ENCODE data around the gene CDK2. TPM values are rescaled to one million over a fixed set of nuclear protein-coding genes. Genes with fewer than 3 reads are reported as not detected.

The CDK2 gene
- polyA plus RNA-seq, 1 of the 3 experiments (the other 2 are of a cell fraction): 43.3 TPM

DNA sequence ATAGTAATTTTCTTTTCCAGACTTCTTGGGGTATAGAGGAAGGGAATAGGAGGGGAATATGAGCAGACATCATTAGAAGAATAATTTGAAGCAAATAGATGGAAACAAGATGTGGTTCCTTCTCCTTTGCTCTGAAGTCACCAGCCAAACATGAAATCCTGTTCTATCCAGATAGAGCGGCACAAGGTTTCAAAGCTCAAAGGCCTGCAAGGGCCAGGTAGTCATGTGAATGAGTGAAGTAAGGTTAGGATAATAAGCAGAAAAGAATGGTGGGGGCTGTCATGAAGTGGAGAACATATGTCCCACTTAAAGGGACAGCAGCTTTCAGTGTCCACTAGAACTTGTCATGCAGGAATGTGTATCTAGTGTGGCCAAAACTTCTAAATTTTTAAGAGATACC lies 51.7 kb downstream of the CDK2 start:
- ChIA-PET POLR2A (interaction anchor here (0.9 kb wide), 1 partner anchor 10 kb away, joined by 3 read pairs; no protein-coding TSS in a partner anchor), CTCF (interaction anchor here (1.0 to 5.9 kb wide), 6 partner anchors 10 to 29 kb away, joined by 3 to 30 read pairs (median 4); partner anchors contain the start of gene SUOX)
- H3K27ac ChIP-seq (ENCODE audit: low read depth in 2 of 2, low read length in 1 of 2): no peak overlapping the region
- 100% methylated on average over 1 of the region's 1 CpG for WGBS (ENCODE audit: low lambda C conversion rate)
- no peak overlapping the region for H3K4me3 ChIP-seq (ENCODE audit: low read depth in 2 of 2, low read length in 1 of 2)
- H2AFZ ChIP-seq (ENCODE audit: low read depth): no peak overlapping the region
- H3K9me3 ChIP-seq: no peaks in the 10 kb centered on the region
- H4K20me1 ChIP-seq (ENCODE audit: insufficient read depth): no peaks in the 10 kb centered on the region
- no peaks in the 10 kb centered on the region for H3K9me2 ChIP-seq
- H3K36me3 ChIP-seq (replicated peaks in 1 of 2; ENCODE audit: control insufficient read depth in 1 of 2, insufficient read depth in 2 of 2, low read length in 1 of 2): no peaks in the 10 kb centered on the region
- H3K4me1 ChIP-seq (ENCODE audit: control insufficient read depth in 1 of 2, insufficient read depth in 2 of 2, low read depth in 1 of 2, low read length in 1 of 2): peaks cover 0 to 22% of the 10 kb centered on the region in 2 experiments; a peak in 2 of 4 replicates
- no peaks in the 10 kb centered on the region for H3K27me3 ChIP-seq (ENCODE audit: insufficient read depth)
- H3K9ac ChIP-seq: no peak overlapping the region
- no peak overlapping the region for H3K4me2 ChIP-seq
- H3K79me2 ChIP-seq (ENCODE audit: insufficient read depth): no peaks in the 10 kb centered on the region
- TF ChIP-seq GATA2 (CRISPR knock-in tag; IDR thresholded peaks at IDR 0.05): no peak
- TF ChIP-seq RCOR1 (IDR thresholded peaks at IDR 0.05; ENCODE audit: low read length): no peak
- TF ChIP-seq SMC3 (IDR thresholded peaks at IDR 0.05; ENCODE audit: low read depth, low read length): no peak
- TF ChIP-seq, protein P1, sequence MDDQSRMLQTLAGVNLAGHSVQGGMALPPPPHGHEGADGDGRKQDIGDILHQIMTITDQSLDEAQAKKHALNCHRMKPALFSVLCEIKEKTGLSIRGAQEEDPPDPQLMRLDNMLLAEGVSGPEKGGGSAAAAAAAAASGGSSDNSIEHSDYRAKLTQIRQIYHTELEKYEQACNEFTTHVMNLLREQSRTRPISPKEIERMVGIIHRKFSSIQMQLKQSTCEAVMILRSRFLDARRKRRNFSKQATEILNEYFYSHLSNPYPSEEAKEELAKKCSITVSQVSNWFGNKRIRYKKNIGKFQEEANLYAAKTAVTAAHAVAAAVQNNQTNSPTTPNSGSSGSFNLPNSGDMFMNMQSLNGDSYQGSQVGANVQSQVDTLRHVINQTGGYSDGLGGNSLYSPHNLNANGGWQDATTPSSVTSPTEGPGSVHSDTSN (IDR thresholded peaks at IDR 0.05): no peak
- no peak for TF ChIP-seq CHD2 (IDR thresholded peaks at IDR 0.05; ENCODE audit: low read length, partially characterized antibody)
- no peak for TF ChIP-seq USF2 (IDR thresholded peaks at IDR 0.05; ENCODE audit: borderline replicate concordance, low read depth, low read length)
- TF ChIP-seq, protein P2, sequence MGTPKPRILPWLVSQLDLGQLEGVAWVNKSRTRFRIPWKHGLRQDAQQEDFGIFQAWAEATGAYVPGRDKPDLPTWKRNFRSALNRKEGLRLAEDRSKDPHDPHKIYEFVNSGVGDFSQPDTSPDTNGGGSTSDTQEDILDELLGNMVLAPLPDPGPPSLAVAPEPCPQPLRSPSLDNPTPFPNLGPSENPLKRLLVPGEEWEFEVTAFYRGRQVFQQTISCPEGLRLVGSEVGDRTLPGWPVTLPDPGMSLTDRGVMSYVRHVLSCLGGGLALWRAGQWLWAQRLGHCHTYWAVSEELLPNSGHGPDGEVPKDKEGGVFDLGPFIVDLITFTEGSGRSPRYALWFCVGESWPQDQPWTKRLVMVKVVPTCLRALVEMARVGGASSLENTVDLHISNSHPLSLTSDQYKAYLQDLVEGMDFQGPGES (IDR thresholded peaks at IDR 0.05; ENCODE audit: low read depth, low read length): no peak
- no peak for TF ChIP-seq RAD21 (IDR thresholded peaks at IDR 0.05; ENCODE audit: low read length)
- TF ChIP-seq GABPA (IDR thresholded peaks at IDR 0.05; ENCODE audit: low read depth): no peak
- TF ChIP-seq SIN3A (IDR thresholded peaks at IDR 0.05; ENCODE audit: borderline replicate concordance, low read depth, low read length): no peak
- TF ChIP-seq, protein P3, sequence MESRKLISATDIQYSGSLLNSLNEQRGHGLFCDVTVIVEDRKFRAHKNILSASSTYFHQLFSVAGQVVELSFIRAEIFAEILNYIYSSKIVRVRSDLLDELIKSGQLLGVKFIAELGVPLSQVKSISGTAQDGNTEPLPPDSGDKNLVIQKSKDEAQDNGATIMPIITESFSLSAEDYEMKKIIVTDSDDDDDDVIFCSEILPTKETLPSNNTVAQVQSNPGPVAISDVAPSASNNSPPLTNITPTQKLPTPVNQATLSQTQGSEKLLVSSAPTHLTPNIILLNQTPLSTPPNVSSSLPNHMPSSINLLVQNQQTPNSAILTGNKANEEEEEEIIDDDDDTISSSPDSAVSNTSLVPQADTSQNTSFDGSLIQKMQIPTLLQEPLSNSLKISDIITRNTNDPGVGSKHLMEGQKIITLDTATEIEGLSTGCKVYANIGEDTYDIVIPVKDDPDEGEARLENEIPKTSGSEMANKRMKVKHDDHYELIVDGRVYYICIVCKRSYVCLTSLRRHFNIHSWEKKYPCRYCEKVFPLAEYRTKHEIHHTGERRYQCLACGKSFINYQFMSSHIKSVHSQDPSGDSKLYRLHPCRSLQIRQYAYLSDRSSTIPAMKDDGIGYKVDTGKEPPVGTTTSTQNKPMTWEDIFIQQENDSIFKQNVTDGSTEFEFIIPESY (IDR thresholded peaks at IDR 0.05; ENCODE audit: borderline replicate concordance, low read depth): no peak
- H3F3A ChIP-seq (replicated peaks; ENCODE audit: insufficient read depth): no peaks in the 10 kb centered on the region
- no peak for DNase-seq
